Neutrophil (primary cell): Measurements from ENCODE around the gene GTPBP1.

Experiments used
- H3K27ac ChIP-seq: fragments of 200-600 bp; sonication (generic); 2 replicates; pipeline ENCODE4 v1.5.1; 2016; ENCODE audit warnings: mild to moderate bottlenecking, moderate library complexity
- H3K27me3 ChIP-seq: fragments of 200-600 bp; sonication (generic); 2 replicates; pipeline ENCODE4 v1.6.0; 2016; ENCODE audit warnings: mild to moderate bottlenecking
- H3K36me3 ChIP-seq: fragments of 200-600 bp; sonication (generic); 2 replicates; pipeline ENCODE4 v1.5.1; 2017
- H3K4me1 ChIP-seq, 2 experiments: fragments of 200-600 bp in 1 of 2; sonication (generic) in 1 of 2; 1 replicate in 1 of 2; 2 replicates in 1 of 2; pipeline versions ENCODE4 v1.5.1 to v1.6.1; 2013 to 2016; ENCODE audit warnings: low read depth in 1 of 2, low read length in 1 of 2, mild to moderate bottlenecking in 1 of 2, moderate library complexity in 1 of 2; ENCODE audit not compliant: control insufficient read depth in 1 of 2, insufficient read depth in 1 of 2
- H3K4me3 ChIP-seq, 2 experiments: fragments of 200-600 bp in 1 of 2; sonication (generic) in 1 of 2; 1 replicate in 1 of 2; 2 replicates in 1 of 2; pipeline ENCODE4 v1.5.1; 2013 to 2016; ENCODE audit warnings: low read depth in 1 of 2, low read length in 1 of 2, mild to moderate bottlenecking in 1 of 2, moderate library complexity in 1 of 2
- H3K9me3 ChIP-seq: fragments of 200-600 bp; sonication (generic); 2 replicates; pipeline ENCODE4 v1.5.1; 2016
- TF ChIP-seq, protein P1 (sequence below): fragments of 200-600 bp; sonication (generic); IDR thresholded peaks from 2 replicates; pipeline ENCODE4 v1.5.1; 2016; ENCODE audit warnings: antibody characterized with exemption

GTPBP1 gene

DNA sequence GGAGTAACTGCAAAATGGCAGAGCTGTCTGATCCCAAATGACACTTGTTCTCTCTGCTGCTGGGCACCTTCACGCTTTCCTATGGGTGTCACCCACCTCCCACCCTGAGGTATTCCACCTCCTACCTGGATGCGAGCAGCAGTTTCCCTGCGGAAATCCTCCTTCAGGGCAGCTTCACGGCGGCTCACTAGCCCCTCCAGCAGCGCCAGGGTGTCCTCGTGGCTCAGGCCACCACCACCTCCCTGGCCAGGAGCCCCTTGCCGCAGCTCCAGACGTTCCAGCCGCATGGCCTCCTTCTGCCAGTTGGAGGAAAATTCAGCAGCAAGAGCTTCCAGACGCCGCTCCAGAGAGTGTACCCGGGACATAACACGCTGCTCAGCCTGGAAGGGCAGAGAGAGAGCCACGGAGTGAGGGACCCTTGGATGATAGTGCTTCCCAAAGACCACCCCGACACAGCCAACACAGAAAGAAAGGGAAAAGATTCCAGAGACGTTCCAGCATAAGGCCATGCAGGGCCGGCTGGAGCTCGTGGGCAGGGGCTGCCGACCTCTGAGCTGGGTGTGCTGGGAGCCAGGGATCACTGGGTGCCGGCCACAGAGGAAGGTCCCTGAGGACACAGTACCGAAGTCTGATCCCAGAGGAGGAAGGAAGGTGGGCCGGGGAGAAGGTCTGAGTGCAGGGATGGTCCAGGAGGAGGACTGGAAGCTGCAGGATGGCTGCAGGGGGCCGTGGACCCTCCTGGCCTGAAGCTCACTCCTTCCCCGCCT lies 36.6 kb downstream of the GTPBP1 start:
- Histone ChIP-seq H3K9me3 (no peaks in the 10 kb centered on the region), H3K36me3 (peaks cover 100% of the 10 kb centered on the region), H3K27me3 (no peaks in the 10 kb centered on the region), H3K4me1 (no peaks in the 10 kb centered on the region), H3K4me3 (no peak overlapping the region), H3K27ac (peak overlapping the region; percentile 25)
- TF ChIP-seq, protein P1, sequence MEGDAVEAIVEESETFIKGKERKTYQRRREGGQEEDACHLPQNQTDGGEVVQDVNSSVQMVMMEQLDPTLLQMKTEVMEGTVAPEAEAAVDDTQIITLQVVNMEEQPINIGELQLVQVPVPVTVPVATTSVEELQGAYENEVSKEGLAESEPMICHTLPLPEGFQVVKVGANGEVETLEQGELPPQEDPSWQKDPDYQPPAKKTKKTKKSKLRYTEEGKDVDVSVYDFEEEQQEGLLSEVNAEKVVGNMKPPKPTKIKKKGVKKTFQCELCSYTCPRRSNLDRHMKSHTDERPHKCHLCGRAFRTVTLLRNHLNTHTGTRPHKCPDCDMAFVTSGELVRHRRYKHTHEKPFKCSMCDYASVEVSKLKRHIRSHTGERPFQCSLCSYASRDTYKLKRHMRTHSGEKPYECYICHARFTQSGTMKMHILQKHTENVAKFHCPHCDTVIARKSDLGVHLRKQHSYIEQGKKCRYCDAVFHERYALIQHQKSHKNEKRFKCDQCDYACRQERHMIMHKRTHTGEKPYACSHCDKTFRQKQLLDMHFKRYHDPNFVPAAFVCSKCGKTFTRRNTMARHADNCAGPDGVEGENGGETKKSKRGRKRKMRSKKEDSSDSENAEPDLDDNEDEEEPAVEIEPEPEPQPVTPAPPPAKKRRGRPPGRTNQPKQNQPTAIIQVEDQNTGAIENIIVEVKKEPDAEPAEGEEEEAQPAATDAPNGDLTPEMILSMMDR = no peak

- Histone ChIP-seq H3K36me3 (peaks cover 100% of the 10 kb centered on the region), H3K4me3 (no peak overlapping the region), H3K27me3 (no peaks in the 10 kb centered on the region), H3K27ac (peak overlapping the region; percentile 45), H3K9me3 (no peaks in the 10 kb centered on the region), H3K4me1 (no peaks in the 10 kb centered on the region)
- TF ChIP-seq, protein P1 = no peak
These were observed 39.2 kb downstream of the GTPBP1 start for GRCh38 chr22:38744981-38745380.

DNA sequence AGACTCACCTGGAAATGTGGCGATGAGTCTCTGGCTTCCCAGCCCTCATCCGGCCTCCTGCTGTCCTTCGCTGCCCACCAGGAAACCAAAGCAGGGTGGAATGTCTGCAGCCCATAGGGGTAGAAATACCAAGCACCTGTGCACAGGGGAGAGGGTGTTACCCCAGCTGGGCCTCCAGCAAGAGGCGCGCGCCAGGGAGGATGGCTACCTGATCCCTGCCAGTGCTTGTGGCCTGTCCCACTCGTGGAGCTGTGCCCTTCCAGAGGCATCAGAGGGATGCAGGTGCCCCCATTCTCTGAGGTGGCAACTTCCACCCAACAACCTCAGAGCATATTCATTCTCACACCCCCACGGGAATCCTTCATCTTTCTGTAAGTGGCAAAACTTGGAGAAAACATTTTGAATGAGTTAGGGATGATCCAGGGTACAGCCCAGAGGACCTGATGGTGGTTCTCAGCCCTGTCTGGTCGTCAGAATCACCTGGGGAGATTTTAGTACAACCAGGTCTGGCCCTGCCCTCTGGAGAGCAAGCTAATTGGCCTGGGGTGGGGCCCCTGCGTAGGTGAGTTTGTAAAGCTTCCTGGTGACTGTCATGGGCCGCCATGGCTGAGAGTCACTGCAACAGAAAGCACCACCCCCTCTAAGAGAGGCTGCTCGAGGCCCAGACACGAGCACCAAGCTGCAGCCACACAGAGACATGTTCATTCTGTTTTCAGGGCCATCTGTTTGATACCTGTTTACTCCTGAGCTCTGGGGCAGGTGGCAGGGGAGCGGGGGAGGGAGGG lies 40.1 kb downstream of the GTPBP1 start:
- Histone ChIP-seq H3K9me3 (no peaks in the 10 kb centered on the region), H3K36me3 (peaks cover 100% of the 10 kb centered on the region), H3K4me3 (no peak overlapping the region), H3K4me1 (peaks cover 6 to 7% of the 10 kb centered on the region in 2 experiments), H3K27me3 (no peaks in the 10 kb centered on the region), H3K27ac (peak overlapping the region; percentile 45)
- TF ChIP-seq, protein P1 = no peak

DNA sequence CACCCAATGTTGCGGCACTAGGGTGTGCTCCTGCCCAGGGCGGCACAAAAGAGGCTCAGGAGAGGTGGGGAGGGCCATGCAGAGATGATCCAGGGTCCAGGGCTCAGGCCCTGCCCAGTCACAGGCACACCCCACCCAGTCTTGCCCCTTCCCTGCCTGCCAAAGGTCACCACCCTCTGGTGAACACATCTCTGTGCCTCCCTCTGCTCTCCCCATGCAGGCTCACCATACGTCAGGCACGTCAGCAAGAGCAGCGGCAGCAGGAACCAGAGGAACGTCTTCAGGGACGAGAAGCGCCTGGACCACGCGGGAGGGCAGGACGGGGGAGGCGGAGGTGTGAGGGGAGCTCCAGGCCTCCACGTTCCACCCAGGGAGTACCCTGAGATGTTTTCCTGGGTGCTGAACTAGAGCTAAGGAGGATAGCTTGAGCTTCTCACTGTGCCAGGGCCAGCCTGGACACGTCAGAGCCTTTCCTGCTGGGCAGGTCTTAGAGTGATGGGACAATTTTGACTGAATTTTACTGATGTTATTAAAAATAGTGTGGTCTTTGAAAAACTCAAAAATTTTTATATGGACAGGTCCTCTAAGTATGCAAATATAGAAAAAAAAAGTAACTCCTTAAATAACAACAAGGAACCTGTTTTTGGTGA lies 42.9 kb downstream of the GTPBP1 start:
- Histone ChIP-seq H3K27ac (peak overlapping the region; percentile 99), H3K4me1 (peaks cover 34 to 35% of the 10 kb centered on the region in 2 experiments), H3K9me3 (no peaks in the 10 kb centered on the region), H3K27me3 (no peaks in the 10 kb centered on the region), H3K4me3 (no peak overlapping the region), H3K36me3 (peaks cover 88% of the 10 kb centered on the region)
- TF ChIP-seq, protein P1 = no peak

DNA sequence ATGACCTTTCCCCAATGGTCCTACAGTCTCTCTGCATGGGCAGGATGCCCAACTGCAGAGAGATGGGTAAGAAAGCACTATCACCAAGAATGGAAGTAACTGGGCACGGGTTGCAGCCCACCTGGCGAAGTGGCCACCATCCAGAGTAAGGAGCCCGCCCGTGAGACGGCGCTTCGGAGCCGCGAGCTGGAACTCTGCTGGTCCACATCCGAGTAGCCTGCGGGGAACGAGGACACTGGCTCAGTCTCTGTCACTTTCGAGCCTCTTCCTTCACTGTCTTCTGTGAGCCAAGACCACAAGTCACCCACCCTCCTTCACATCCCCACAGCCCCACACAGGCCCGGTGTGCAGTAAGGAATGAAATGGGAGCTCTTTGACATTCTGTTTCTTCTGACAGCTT lies 44.4 kb downstream of the GTPBP1 start:
- H3K27me3 ChIP-seq = no peaks in the 10 kb centered on the region
- no peak overlapping the region for H3K4me3 ChIP-seq
- H3K36me3 ChIP-seq = peaks cover 73% of the 10 kb centered on the region
- TF ChIP-seq, protein P1 = no peak
- peaks cover 44 to 45% of the 10 kb centered on the region in 2 experiments for H3K4me1 ChIP-seq
- peak overlapping the region; percentile 99 for H3K27ac ChIP-seq
- H3K9me3 ChIP-seq = no peaks in the 10 kb centered on the region
